Measurements from ENCODE around the gene ENTPD3.
A peak's percentile ranks its signal among the peaks of the same experiment; 100 is the strongest.
"Not testable (repeated sequence)": the region's sequence is repeated elsewhere in the genome, so short reads cannot be mapped to it uniquely, and the experiment has no call there.

The ENTPD3 gene

DNA sequence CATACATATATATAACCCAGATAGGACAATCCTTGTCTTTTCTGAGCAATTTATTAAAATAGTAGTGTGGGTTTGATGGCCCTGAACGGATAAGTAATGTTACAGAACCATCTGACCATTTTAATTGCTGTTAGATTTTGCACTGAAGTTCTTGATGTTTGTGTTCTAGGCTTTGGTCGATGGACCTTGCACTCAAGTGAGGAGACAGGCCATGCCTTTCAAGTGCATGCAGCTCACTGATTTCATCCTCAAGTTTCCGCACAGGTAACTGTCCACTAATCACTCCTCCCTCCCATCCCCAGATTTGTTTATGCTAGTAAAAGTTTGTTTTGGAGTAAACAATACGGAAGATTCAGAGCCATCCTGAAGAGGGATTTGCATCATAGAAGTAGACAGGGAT lies 71.5 kb downstream of the ENTPD3 start:
- no peak for DNase-seq (ENCODE audit: low read depth in 2 of 3, low spot score in 2 of 3)

- DNase-seq (ENCODE audit: low read depth in 2 of 3, low spot score in 2 of 3) = not testable (repeated sequence)
Observed at GRCh38 chr3:40460481-40460880, 73.5 kb downstream of the ENTPD3 start.

- no peak for DNase-seq (ENCODE audit: low read depth in 2 of 3, low spot score in 2 of 3)
Observed at GRCh38 chr3:40461161-40461560, 74.2 kb downstream of the ENTPD3 start.

- DNase-seq (ENCODE audit: low read depth in 2 of 3, low spot score in 2 of 3) = not testable (repeated sequence)
Observed at GRCh38 chr3:40462838-40463237, 75.9 kb downstream of the ENTPD3 start.

GRCh38 chr3:40463579-40463978 lies 76.6 kb downstream of the ENTPD3 start:
- DNase-seq (ENCODE audit: low read depth in 2 of 3, low spot score in 2 of 3) = no peak

GRCh38 chr3:40464339-40465110 lies 77.5 kb downstream of the ENTPD3 start:
- DNase-seq (ENCODE audit: low read depth in 2 of 3, low spot score in 2 of 3) = no peak

- no peak for DNase-seq (ENCODE audit: low read depth in 2 of 3, low spot score in 2 of 3)
Observed at GRCh38 chr3:40465111-40465407, 78.1 kb downstream of the ENTPD3 start.

- no peak for DNase-seq (ENCODE audit: low read depth in 2 of 3, low spot score in 2 of 3)
Observed at GRCh38 chr3:40465456-40465855, 78.5 kb downstream of the ENTPD3 start.

DNA sequence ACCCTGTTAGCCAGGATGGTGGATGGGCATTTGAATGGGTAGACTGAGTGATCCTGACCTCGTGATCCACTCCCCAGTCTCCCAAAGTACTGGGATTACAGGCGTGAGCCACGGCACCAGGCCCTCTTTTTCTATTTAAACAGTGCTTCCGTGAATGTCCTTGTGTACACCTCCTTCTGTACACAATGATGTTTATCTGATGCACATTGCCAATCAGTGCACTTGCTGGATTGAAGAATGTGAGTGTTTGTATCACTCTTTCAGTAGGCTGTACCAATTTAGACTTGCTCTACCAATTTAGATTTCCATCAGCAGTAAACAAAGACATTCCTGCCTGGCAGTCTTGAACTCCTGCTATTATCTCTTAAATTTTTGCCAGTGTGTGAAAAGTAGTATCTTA lies 81.0 kb downstream of the ENTPD3 start:
- DNase-seq (ENCODE audit: low read depth in 2 of 3, low spot score in 2 of 3) = no peak

- DNase-seq (ENCODE audit: low read depth in 2 of 3, low spot score in 2 of 3) = no peak
Observed at GRCh38 chr3:40470701-40471100, 83.7 kb downstream of the ENTPD3 start.

DNA sequence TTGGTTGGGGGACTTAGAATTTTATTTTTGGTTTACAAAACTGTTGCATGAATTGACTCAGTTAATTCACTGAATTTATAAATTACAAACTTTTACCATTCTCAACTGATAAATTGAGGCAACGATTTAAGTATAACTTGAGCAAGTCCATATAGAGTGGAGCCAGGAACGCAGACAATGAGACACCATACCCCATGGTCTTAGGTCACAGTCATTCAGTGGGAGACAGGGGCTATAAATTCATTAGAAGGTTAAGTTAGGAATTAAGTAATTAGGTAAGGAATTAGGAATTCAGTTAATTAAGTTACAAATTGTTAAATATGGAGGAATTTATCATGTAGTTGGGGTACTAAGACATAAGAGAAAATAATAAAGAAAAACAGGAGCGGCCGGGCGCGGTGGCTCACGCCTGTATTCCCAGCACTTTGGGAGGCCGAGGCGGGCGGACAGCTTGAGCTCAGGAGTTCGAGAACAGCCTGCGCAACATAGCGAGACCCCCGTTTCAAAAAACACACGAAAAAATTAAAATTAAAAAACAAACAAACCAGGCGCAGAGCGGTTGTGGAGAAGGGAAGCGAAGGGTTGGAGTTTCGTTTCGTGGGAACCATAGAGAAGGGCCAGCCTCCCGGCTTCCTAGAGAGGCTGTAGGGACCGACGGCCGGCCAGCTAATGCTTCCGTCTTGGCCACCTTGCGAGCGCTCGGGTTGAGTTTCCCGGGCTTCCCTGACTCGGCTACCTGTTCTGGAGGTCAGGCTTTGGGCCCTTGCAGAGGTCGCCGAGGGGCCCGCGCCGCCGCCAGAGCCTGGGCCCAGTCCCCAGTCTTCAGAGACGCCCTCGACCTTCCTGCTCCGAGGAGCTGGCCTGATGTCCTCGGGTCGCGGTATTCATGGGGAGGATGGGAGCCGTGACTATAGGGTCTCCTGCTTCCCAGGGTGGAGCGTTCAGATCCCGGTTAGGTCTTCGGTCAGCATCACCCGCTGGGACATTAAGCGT lies 89.8 kb downstream of the ENTPD3 start, which contains the start of gene ZNF619:
ZNF619 (plus strand) TSS at position 645 of the 993 bp plus-strand sequence. CDS start 858 bp downstream, outside the sequence.
- peak in 1 of 3 experiments; percentile 27 for DNase-seq (ENCODE audit: low read depth in 2 of 3, low spot score in 2 of 3)

DNA sequence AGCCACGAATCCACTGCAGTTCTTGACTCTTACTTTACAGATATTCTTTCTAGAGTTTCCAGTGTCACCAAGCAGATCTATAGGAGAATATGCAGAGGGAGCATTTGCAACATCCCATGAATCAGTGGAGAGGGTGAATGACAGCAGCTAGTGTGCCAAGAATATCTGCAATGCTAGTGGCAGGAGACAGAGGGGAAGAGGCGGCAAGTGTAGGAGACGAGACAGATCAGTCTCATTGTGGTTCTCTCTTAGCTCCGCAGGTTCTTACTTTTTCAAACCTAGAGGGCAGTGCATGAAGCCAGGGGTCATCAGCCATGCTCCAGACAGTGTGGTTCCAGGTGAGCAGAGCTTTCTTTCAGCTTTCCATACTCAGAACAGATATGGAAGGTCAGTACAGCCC lies 90.7 kb downstream of the ENTPD3 start:
- no peak for DNase-seq (ENCODE audit: low read depth in 2 of 3, low spot score in 2 of 3)

Measured in activated CD8-positive, alpha-beta memory T cell treated with anti-CD3 and anti-CD28 coated beads for 48 hours (primary cell).